Endothelial cell of umbilical vein (primary cell): Measurements from ENCODE around the gene KIF6. TPM values are rescaled to one million over a fixed set of nuclear protein-coding genes. Genes with fewer than 3 reads are reported as not detected.

Experiments
- BruUV-seq: library from RNA; stranded (reverse); fragments of 400-500 nt; replicated peaks from 2 replicates; lab custom pipeline; 2021; lab: Mats Ljungman, UMichigan
- CTCF ChIA-PET: fragments of 300-600, 350-600 bp; sonication (Branson Sonifier 250); formaldehyde crosslinking; loops from one replicate; lab custom pipeline; 2021; ENCODE audit warnings: antibody characterized with exemption, inconsistent platforms; lab: Charles Lee
- POLR2A ChIA-PET: fragments of 300-600, 350-600 bp; sonication (Branson Sonifier 250); formaldehyde crosslinking; loops from one replicate; lab custom pipeline; 2021; ENCODE audit warnings: antibody characterized with exemption, inconsistent platforms; lab: Charles Lee
- DNase-seq: peaks from one replicate; pipeline ENCODE4 v3.0.0-alpha.2; 2011; ENCODE audit warnings: low read depth, low spot score
- FAIRE-seq: peaks from 2 replicates; lab custom pipeline; 2011; peaks lifted over from hg19 to GRCh38; lab: Jason Lieb, UNC
- H2AFZ ChIP-seq: 2 replicates; pipeline ENCODE4 v1.6.0; 2012; ENCODE audit warnings: low read depth, low read length, control low read depth, inconsistent platforms
- H3K27ac ChIP-seq: 2 replicates; pipeline ENCODE4 v1.5.1; 2011; ENCODE audit warnings: low read depth, mild to moderate bottlenecking, control low read depth, low read length, moderate library complexity; ENCODE audit not compliant: insufficient read depth
- H3K27me3 ChIP-seq, 2 experiments: 2 replicates each; pipeline versions ENCODE4 v1.6.0 to v1.6.1; 2011; ENCODE audit warnings: low read length in 2 of 2, mixed read lengths in 1 of 2; ENCODE audit not compliant: control insufficient read depth in 2 of 2, insufficient read depth in 2 of 2
- H3K36me3 ChIP-seq, 2 experiments: 2 replicates in 1 of 2; 3 replicates in 1 of 2; pipeline ENCODE4 v1.5.1; 2011; ENCODE audit warnings: low read length in 2 of 2, mild to moderate bottlenecking in 1 of 2, moderate library complexity in 1 of 2; ENCODE audit not compliant: control insufficient read depth in 2 of 2, insufficient read depth in 2 of 2; ENCODE audit errors: extremely low read depth in 1 of 2
- H3K4me1 ChIP-seq: 3 replicates; pipeline ENCODE4 v1.5.1; 2011; ENCODE audit warnings: mild to moderate bottlenecking, low read length; ENCODE audit not compliant: control insufficient read depth, insufficient read depth; ENCODE audit errors: extremely low read depth
- H3K4me2 ChIP-seq: 2 replicates; pipeline ENCODE4 v1.6.1; 2011; ENCODE audit warnings: low read length, control low read depth, mixed read lengths; ENCODE audit not compliant: insufficient read depth
- H3K4me3 ChIP-seq, 3 experiments: fragments of 200-600 bp in 1 of 3; sonication (generic), shearing (Covaris generic) in 1 of 3; replicated peaks in 1 of 3; 2 replicates each; pipeline ENCODE4 v1.5.1; 2011 to 2016; ENCODE audit warnings: control low read depth in 3 of 3, low read length in 3 of 3, mild to moderate bottlenecking in 2 of 3, inconsistent platforms in 1 of 3, low read depth in 1 of 3, moderate library complexity in 1 of 3; ENCODE audit not compliant: insufficient read depth in 1 of 3
- H3K79me2 ChIP-seq: 2 replicates; pipeline ENCODE4 v1.6.0; 2012; ENCODE audit warnings: low read length, inconsistent platforms; ENCODE audit not compliant: control insufficient read depth, insufficient read depth
- H3K9ac ChIP-seq: replicated peaks from 2 replicates; pipeline ENCODE3; 2011; ENCODE audit warnings: low read length, control low read depth; ENCODE audit not compliant: insufficient read depth; ENCODE audit errors: extremely low read depth
- H3K9me1 ChIP-seq: replicated peaks from 3 replicates; pipeline ENCODE4 v1.6.0; 2011; ENCODE audit warnings: mild to moderate bottlenecking, low read length; ENCODE audit not compliant: control insufficient read depth, insufficient read depth; ENCODE audit errors: extremely low read depth
- H3K9me3 ChIP-seq: replicated peaks from 2 replicates; pipeline ENCODE4 v1.5.1; 2012; ENCODE audit warnings: low read length, inconsistent platforms; ENCODE audit not compliant: control insufficient read depth, insufficient read depth
- H4K20me1 ChIP-seq: replicated peaks from 2 replicates; pipeline ENCODE3; 2011; ENCODE audit warnings: mild to moderate bottlenecking, low read length; ENCODE audit not compliant: control insufficient read depth, insufficient read depth; ENCODE audit errors: extremely low read depth
- CTCF ChIP-seq, 2 donors: IDR thresholded peaks; 1 replicate in 1 of 2; 2 replicates in 1 of 2; pipeline ENCODE4 v1.5.1; 2011; ENCODE audit warnings: low read length in 2 of 2, mild to moderate bottlenecking in 2 of 2, moderate library complexity in 2 of 2, control low read depth in 1 of 2, inconsistent platforms in 1 of 2, low read depth in 1 of 2; ENCODE audit not compliant: insufficient read depth in 1 of 2; ENCODE audit errors: extremely low read depth in 1 of 2
- EZH2 ChIP-seq: IDR thresholded peaks from 2 replicates; pipeline ENCODE4 v1.6.1; 2012; ENCODE audit warnings: borderline replicate concordance, low read depth, mild to moderate bottlenecking, moderate library complexity, low read length, inconsistent platforms; ENCODE audit not compliant: severe bottlenecking
- FOS ChIP-seq: IDR thresholded peaks from 2 replicates; pipeline ENCODE4 v1.6.1; 2011; ENCODE audit warnings: mild to moderate bottlenecking, low read length, moderate library complexity, borderline replicate concordance; ENCODE audit not compliant: insufficient read depth
- GATA2 ChIP-seq: IDR thresholded peaks from 2 replicates; pipeline ENCODE4 v1.7.0; 2011; ENCODE audit warnings: low read depth, mild to moderate bottlenecking, moderate library complexity, mixed read lengths, low read length; ENCODE audit not compliant: insufficient read length, insufficient read depth
- JUN ChIP-seq: IDR thresholded peaks from 2 replicates; pipeline ENCODE4 v1.6.1; 2011; ENCODE audit warnings: borderline replicate concordance, low read depth; ENCODE audit not compliant: insufficient read length, insufficient read depth
- MAX ChIP-seq: IDR thresholded peaks from 2 replicates; pipeline ENCODE4 v1.6.1; 2011; ENCODE audit not compliant: insufficient read depth, insufficient read length
- MYC ChIP-seq: IDR thresholded peaks from one replicate; pipeline ENCODE4 v1.6.1; 2011; ENCODE audit warnings: mild to moderate bottlenecking, low read depth, low read length
- POLR2A ChIP-seq: IDR thresholded peaks from 2 replicates; pipeline ENCODE4 v1.6.1; 2012; ENCODE audit warnings: low read depth, mild to moderate bottlenecking, control low read depth, low read length
- POLR2AphosphoS5 ChIP-seq: IDR thresholded peaks from 2 replicates; pipeline ENCODE4 v1.6.1; 2012; ENCODE audit warnings: low read depth, mild to moderate bottlenecking, control low read depth, low read length, moderate library complexity; ENCODE audit not compliant: insufficient read depth
- dilution Hi-C: fragments of 300-500 bp; cut with MboI; formaldehyde crosslinking; loops from one replicate; pipeline ENCODE4 v1.15.0; 2019; ENCODE audit warnings: low sequenced_read_pairs; ENCODE audit not compliant: extremely low pct_ligation_motif_present
- intact Hi-C: fragments of 100-400 bp; cut with micrococcal nuclease; formaldehyde crosslinking; loops from one replicate; pipeline ENCODE4 v1.10.0; 2022
- polyA plus RNA-seq, 4 experiments: library from polyadenylated mRNA; depleted of rRNA in 3 of 4; stranded (reverse) in 3 of 4; unstranded in 1 of 4; fragments of >200 nt; gene quantifications; 2 replicates each; pipeline versions ENCODE4 v1.2.1 to v1.2.3, GENCODE V29; 2011 to 2012; ENCODE audit warnings: missing spikeins in 1 of 4
- total RNA-seq: library from RNA; stranded (reverse); gene quantifications from 2 replicates; pipeline ENCODE4 v1.2.3, GENCODE V29; 2021

The KIF6 gene
- total and polyA plus RNA-seq, 2 donors (not counting 3 experiments of a cell fraction or from before 2014, with no cell fraction given): not detected

GRCh38 chr6:39366931-39367618, 358.1 kb downstream of the KIF6 start:
- TF ChIP-seq MYC (no peak), CTCF (IDR thresholded peaks at IDR 0.05; ENCODE audit: extremely low read depth in 1 of 2, insufficient read depth in 1 of 2, low read depth in 1 of 2, low read length in 2 of 2) (no peak), EZH2 (no peak), JUN (no peak), GATA2 (no peak), MAX (no peak), POLR2A (no peak), FOS (no peak), POLR2AphosphoS5 (no peak)
- no peaks in the 10 kb centered on the region for H3K27me3 ChIP-seq
- H3K4me1 ChIP-seq: no peaks in the 10 kb centered on the region
- intact Hi-C loops (no loop called here), dilution Hi-C loops (no loop called here)
- no peak overlapping the region for H3K4me2 ChIP-seq
- ChIA-PET POLR2A (no interaction called here), CTCF (no interaction called here)
- FAIRE-seq (no peak), DNase-seq (no peak)
- H3K36me3 ChIP-seq: no peaks in the 10 kb centered on the region
- H3K79me2 ChIP-seq: no peaks in the 10 kb centered on the region
- no peaks in the 10 kb centered on the region for H3K9me3 ChIP-seq
- no peak overlapping the region for H3K9ac ChIP-seq
- H3K4me3 ChIP-seq: no peak overlapping the region
- no peaks in the 10 kb centered on the region for H4K20me1 ChIP-seq
- no peaks in the 10 kb centered on the region for H3K9me1 ChIP-seq
- BruUV-seq: no TSS peak
- no peak overlapping the region for H3K27ac ChIP-seq
- no peak overlapping the region for H2AFZ ChIP-seq
